GM12878 (cell line): Measurements from ENCODE around the gene PTX4. TPM values are rescaled to one million over a fixed set of nuclear protein-coding genes. Genes with fewer than 3 reads are reported as not detected.
A peak's percentile ranks its signal among the peaks of the same experiment; 100 is the strongest.

Experiments
- ATAC-seq: fragments of 200-7000 bp; cut with Tn5 transposase; 3 replicates; pipeline ENCODE4 v1.9.1; 2020; ENCODE audit warnings: mild to moderate bottlenecking, moderate library complexity
- BruUV-seq: library from RNA; stranded (reverse); fragments of 400-500 nt; replicated peaks from 2 replicates; lab custom pipeline; 2021; lab: Mats Ljungman, UMichigan
- CTCF ChIA-PET: fragments of 300-600 bp; sonication (Branson Sonifier 250); formaldehyde crosslinking; extraction: SDS; loops from one replicate; lab custom pipeline; 2021; ENCODE audit warnings: inconsistent platforms; lab: Yijun Ruan, JAX
- POLR2A ChIA-PET: fragments of 350-600 bp; formaldehyde crosslinking; extraction: SDS; loops from one replicate; lab custom pipeline; 2021; ENCODE audit warnings: inconsistent platforms; lab: Charles Lee
- RAD21 ChIA-PET: fragments of 300-600 bp; sonication (Branson Sonifier 250); formaldehyde crosslinking; loops from one replicate; lab custom pipeline; 2023; ENCODE audit warnings: antibody characterized with exemption; ENCODE audit not compliant: unreplicated experiment; lab: Charles Lee
- SMC1A ChIA-PET: fragments of 300-600 bp; sonication (Branson Sonifier 250); formaldehyde crosslinking; loops from one replicate; lab custom pipeline; 2023; ENCODE audit not compliant: unreplicated experiment, uncharacterized antibody; lab: Charles Lee
- DNase-seq: peaks from one replicate; pipeline ENCODE4 v3.0.0-alpha.2; 2011; ENCODE audit warnings: low read depth, low spot score
- FAIRE-seq: peaks from 3 replicates; lab custom pipeline; 2011; peaks lifted over from hg19 to GRCh38; lab: Jason Lieb, UNC
- H2AFZ ChIP-seq: 2 replicates; pipeline ENCODE4 v1.6.0; 2011; ENCODE audit warnings: low read depth, low read length, control low read depth; ENCODE audit not compliant: control insufficient read depth
- H3K27ac ChIP-seq: 2 replicates; pipeline ENCODE4 v1.5.1; 2011; ENCODE audit warnings: control low read depth; ENCODE audit not compliant: control insufficient read depth, insufficient read depth
- H3K27me3 ChIP-seq, 2 experiments: replicated peaks in 1 of 2; 2 replicates each; pipeline versions ENCODE4 v1.6.0 to v1.6.1; 2011; ENCODE audit warnings: low read length in 1 of 2; ENCODE audit not compliant: control insufficient read depth in 2 of 2, insufficient read depth in 2 of 2
- H3K36me3 ChIP-seq, 2 experiments: 2 replicates each; pipeline ENCODE4 v1.5.1; 2011; ENCODE audit warnings: low read length in 1 of 2; ENCODE audit not compliant: control insufficient read depth in 2 of 2, insufficient read depth in 2 of 2
- H3K4me1 ChIP-seq: 2 replicates; pipeline ENCODE4 v1.6.1; 2011; ENCODE audit warnings: mild to moderate bottlenecking, low read length, moderate library complexity, mixed read lengths; ENCODE audit not compliant: control insufficient read depth, insufficient read depth
- H3K4me2 ChIP-seq: 2 replicates; pipeline ENCODE4 v1.6.0; 2011; ENCODE audit warnings: control low read depth; ENCODE audit not compliant: control insufficient read depth, insufficient read depth
- H3K4me3 ChIP-seq: fragments of 200-600 bp; sonication (generic); 2 replicates; pipeline ENCODE4 v1.5.1; 2016
- H3K79me2 ChIP-seq: 2 replicates; pipeline ENCODE4 v1.6.0; 2011; ENCODE audit warnings: low read length; ENCODE audit not compliant: control insufficient read depth, insufficient read depth
- H3K9ac ChIP-seq: 2 replicates; pipeline ENCODE4 v1.8.0; 2011; ENCODE audit warnings: low read length, control low read depth, mixed read lengths; ENCODE audit not compliant: control insufficient read depth, insufficient read depth
- H3K9me3 ChIP-seq: replicated peaks from 3 replicates; pipeline ENCODE4 v1.5.1; 2011; ENCODE audit warnings: mild to moderate bottlenecking, low read length; ENCODE audit not compliant: control insufficient read depth, insufficient read depth
- H4K20me1 ChIP-seq: 2 replicates; pipeline ENCODE4 v1.6.0; 2011; ENCODE audit not compliant: control insufficient read depth, insufficient read depth
- ATF7 ChIP-seq: fragments of 450-650 bp; IDR thresholded peaks from 2 replicates; pipeline ENCODE4 v1.6.1; 2016; ENCODE audit warnings: low read depth, mild to moderate bottlenecking
- CHD2 ChIP-seq: IDR thresholded peaks from 2 replicates; pipeline ENCODE4 v1.6.1; 2011; ENCODE audit warnings: low read depth, low read length, improper control_type of control experiment, borderline replicate concordance
- DPF2 ChIP-seq: fragments of 450-650 bp; IDR thresholded peaks from 2 replicates; pipeline ENCODE4 v1.6.1; 2017; ENCODE audit warnings: mild to moderate bottlenecking
- EGR1 ChIP-seq, 2 experiments: IDR thresholded peaks; 1 replicate in 1 of 2; 2 replicates in 1 of 2; pipeline ENCODE4 v1.6.1; 2011 to 2012; ENCODE audit warnings: low read depth in 2 of 2, low read length in 2 of 2, borderline replicate concordance in 1 of 2, mild to moderate bottlenecking in 1 of 2, moderate library complexity in 1 of 2
- ETV6 ChIP-seq, 2 experiments: fragments of 450-650 bp in 1 of 2; IDR thresholded peaks in 1 of 2; conservative IDR thresholded peaks in 1 of 2; 2 replicates each; pipeline ENCODE4 v1.6.1; 2014; ENCODE audit warnings: antibody characterized with exemption in 1 of 2, borderline replicate concordance in 1 of 2, low read depth in 1 of 2, mild to moderate bottlenecking in 1 of 2, moderate library complexity in 1 of 2
- FOS ChIP-seq: IDR thresholded peaks from 3 replicates; pipeline ENCODE4 v1.6.1; 2011; ENCODE audit warnings: borderline replicate concordance; ENCODE audit not compliant: insufficient read length; ENCODE audit errors: extremely low read depth
- IKZF1 ChIP-seq: fragments of 450-650 bp; conservative IDR thresholded peaks from 2 replicates; pipeline ENCODE4 v1.6.1; 2017; ENCODE audit warnings: antibody characterized with exemption, mild to moderate bottlenecking
- IRF4 ChIP-seq: IDR thresholded peaks from 2 replicates; pipeline ENCODE4 v1.6.1; 2011; ENCODE audit warnings: low read depth, low read length
- NR2C2 ChIP-seq: IDR thresholded peaks from 2 replicates; pipeline ENCODE4 v1.6.1; 2011; ENCODE audit warnings: borderline replicate concordance, low read depth; ENCODE audit not compliant: control insufficient read depth, insufficient read length
- NR2F1 ChIP-seq: fragments of 450-650 bp; conservative IDR thresholded peaks from 2 replicates; pipeline ENCODE4 v1.6.1; 2017; ENCODE audit warnings: mild to moderate bottlenecking
- POLR2A ChIP-seq: IDR thresholded peaks from 2 replicates; pipeline ENCODE4 v1.6.1; 2011; ENCODE audit warnings: low read depth, mild to moderate bottlenecking, low read length
- RB1 ChIP-seq: fragments of 450-650 bp; formaldehyde crosslinking; IDR thresholded peaks from 2 replicates; pipeline ENCODE4 v1.6.1; 2017; ENCODE audit warnings: mild to moderate bottlenecking, borderline replicate concordance
- SKIL ChIP-seq: fragments of 450-650 bp; IDR thresholded peaks from 2 replicates; pipeline ENCODE4 v1.6.1; 2017; ENCODE audit warnings: mild to moderate bottlenecking, low read depth, inconsistent platforms; ENCODE audit not compliant: poor library complexity, severe bottlenecking
- ZBED1 ChIP-seq: IDR thresholded peaks from 2 replicates; pipeline ENCODE4 v1.6.1; 2016; ENCODE audit warnings: borderline replicate concordance
- ZBTB11 ChIP-seq: fragments of 450-650 bp; formaldehyde crosslinking; IDR thresholded peaks from 2 replicates; pipeline ENCODE4 v1.5.0; 2022; ENCODE audit warnings: mild to moderate bottlenecking, missing genetic modification characterization
- ZNF217 ChIP-seq: fragments of 450-650 bp; IDR thresholded peaks from 2 replicates; pipeline ENCODE4 v1.6.1; 2017; ENCODE audit warnings: antibody characterized with exemption, mild to moderate bottlenecking
- WGBS: methylation state at CpG from one replicate; pipeline ENCODE4 v1.1.6; 2016; ENCODE audit warnings: low lambda C conversion rate; ENCODE audit not compliant: insufficient replicate concordance, insufficient coverage; ENCODE audit errors: missing lambda C conversion rate; 5-methylcytosine and 5-hydroxymethylcytosine counted together
- in situ Hi-C: fragments of 300-500 bp; cut with MboI; formaldehyde crosslinking; loops from 9 replicates; pipeline ENCODE4 v1.14.3; 2018; ENCODE audit warnings: mixed read lengths
- intact Hi-C: fragments of 100-400 bp; cut with micrococcal nuclease; formaldehyde crosslinking; loops from one replicate; pipeline ENCODE4 v1.14.2; 2022; ENCODE audit not compliant: unreplicated experiment
- polyA plus RNA-seq, 11 experiments: library from polyadenylated mRNA; depleted of rRNA in 4 of 11; unstranded in 6 of 11; stranded (reverse) in 5 of 11; fragments of >200 nt; fragmentation: Nextera tagmentation in 4 of 11; fragmentation: Illumina TruSeq in 1 of 11; extraction: Ambion mirVana in 4 of 11; extraction: Trizol in 1 of 11; gene quantifications; 1 replicate in 1 of 11; 2 replicates in 10 of 11; pipeline versions ENCODE4 v1.2.1 to v1.2.3, GENCODE V29; 2011 to 2016; ENCODE audit warnings: inconsistent platforms in 2 of 11, missing spikeins in 2 of 11, low read depth in 1 of 11
- total RNA-seq, 4 experiments: library from RNA; depleted of rRNA in 3 of 4; stranded (reverse); fragments of >200 nt in 3 of 4; fragmentation: Illumina TruSeq in 1 of 4; extraction: Trizol in 1 of 4; gene quantifications; 2 replicates each; pipeline versions ENCODE4 v1.2.1 to v1.2.3, GENCODE V29; 2013 to 2021

Gene PTX4
- total and polyA plus RNA-seq, 10 of the 15 experiments (the other 5 are each of a cell fraction or from before 2014, with no cell fraction given), result not detected

GRCh38 chr16:1470481-1471251 is 18.1 kb downstream of the PTX4 start:
- in situ Hi-C loops (no loop called here), intact Hi-C loops (loop anchor here (5.0 kb wide), 1 partner anchor 48 kb away; the partner anchor contains the start of gene UQCC4)
- FAIRE-seq, result peak; percentile 31
- Histone ChIP-seq H3K9me3 (no peaks in the 10 kb centered on the region), H3K36me3 (no peaks in the 10 kb centered on the region), H3K4me2 (peak overlapping the region; percentile 87), H3K4me1 (peaks cover 20% of the 10 kb centered on the region), H4K20me1 (no peaks in the 10 kb centered on the region), H3K9ac (peak overlapping the region; percentile 75), H3K27ac (peak overlapping the region; percentile 92), H2AFZ (no peak overlapping the region; the same call in 1 of the 2 replicates), H3K4me3 (peak overlapping the region; percentile 41; the same call in 1 of the 2 replicates), H3K27me3 (no peaks in the 10 kb centered on the region), H3K79me2 (peaks cover 59% of the 10 kb centered on the region)
- peak; percentile 70 for ATAC-seq
- ChIA-PET CTCF (interaction anchor here (0.6 to 1.2 kb wide), 3 partner anchors 42 to 810 kb away, joined by 3 to 4 read pairs (median 3); partner anchors contain the start of gene MAPK8IP3), SMC1A (interaction anchor here (0.9 kb wide), 1 partner anchor 50 kb away, joined by 3 read pairs; the partner anchor contains the start of gene UQCC4), POLR2A (interaction anchor here (0.9 to 1.8 kb wide), 8 partner anchors 9 to 50 kb away, joined by 3 to 7 read pairs (median 4); partner anchors contain the start of genes TELO2 and UQCC4), RAD21 (no interaction called here)
- DNase-seq, result no peak
- 60% methylated on average over 14 of the region's 14 CpGs for WGBS
- BruUV-seq, result no TSS peak
- no peak for TF ChIP-seq ETV6 (conservative IDR thresholded peaks at IDR 0.05 in 1 of 2, IDR thresholded peaks at IDR 0.05 in 1 of 2; ENCODE audit: borderline replicate concordance in 1 of 2, low read depth in 1 of 2)
- TF ChIP-seq DPF2, result peak; percentile 40; the same call in 1 of the 2 replicates
- TF ChIP-seq FOS, result no peak
- peak in 1 of 2 experiments; percentile 53; a peak in 1 of 3 replicates for TF ChIP-seq EGR1 (IDR thresholded peaks at IDR 0.05; ENCODE audit: borderline replicate concordance in 1 of 2, low read depth in 2 of 2, low read length in 2 of 2)
- no peak for TF ChIP-seq ZBED1
- TF ChIP-seq SKIL, result no peak
- TF ChIP-seq IRF4, result no peak
- TF ChIP-seq ZBTB11 (CRISPR knock-in tag), result no peak
- TF ChIP-seq IKZF1, result peak; percentile 63; the same call in 1 of the 2 replicates
- peak; percentile 64 for TF ChIP-seq POLR2A
- no peak for TF ChIP-seq NR2C2
- TF ChIP-seq NR2F1, result 0 out of 2 replicates have a peak, but pooled peaks have one; percentile 18
- no peak for TF ChIP-seq ZNF217
- TF ChIP-seq CHD2, result no peak; the same call in 1 of the 2 replicates
- no peak for TF ChIP-seq RB1
- TF ChIP-seq ATF7, result no peak
